HG02642 (cell line): ENCODE results near the gene MTMR2.
A peak's percentile ranks its signal among the peaks of the same experiment; 100 is the strongest.

Experiments used
- ATAC-seq: cut with Tn5 transposase; IDR thresholded peaks from one replicate; pipeline ENCODE4 v1.9.1; 2021; ENCODE audit warnings: mild to moderate bottlenecking; ENCODE audit not compliant: unreplicated experiment, poor library complexity

The MTMR2 gene

GRCh38 chr11:95923728-95924413 lies at the start of gene MTMR2:
MTMR2 (minus strand) TSS chr11:95924107; CDS start chr11:95923954, 153 bp downstream.
- peak; percentile 100 for ATAC-seq

GRCh38 chr11:95972060-95972459 lies 48.2 kb upstream of the MTMR2 start:
- no peak for ATAC-seq

GRCh38 chr11:95968585-95968984 lies 44.7 kb upstream of the MTMR2 start:
- ATAC-seq, result no peak

DNA sequence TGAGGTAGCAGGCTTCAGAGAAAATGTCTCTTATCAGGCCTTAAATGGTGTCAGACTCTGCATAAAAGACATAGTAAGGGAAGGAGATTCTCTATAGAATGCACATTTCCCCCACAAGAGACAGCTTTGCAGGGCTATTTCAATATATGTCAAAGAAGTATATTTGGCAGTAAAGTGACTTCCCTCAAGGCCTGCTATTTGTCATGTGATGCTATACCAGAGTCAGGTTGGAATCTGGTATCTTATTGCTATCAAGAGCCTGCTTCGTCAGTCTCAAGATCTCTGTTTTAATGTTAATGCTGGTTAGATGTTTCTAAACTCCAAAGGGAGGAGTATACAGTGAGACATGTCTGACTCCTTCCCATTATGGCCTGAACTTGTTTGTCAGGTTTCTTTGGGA lies 40.4 kb upstream of the MTMR2 start:
- no peak for ATAC-seq

DNA sequence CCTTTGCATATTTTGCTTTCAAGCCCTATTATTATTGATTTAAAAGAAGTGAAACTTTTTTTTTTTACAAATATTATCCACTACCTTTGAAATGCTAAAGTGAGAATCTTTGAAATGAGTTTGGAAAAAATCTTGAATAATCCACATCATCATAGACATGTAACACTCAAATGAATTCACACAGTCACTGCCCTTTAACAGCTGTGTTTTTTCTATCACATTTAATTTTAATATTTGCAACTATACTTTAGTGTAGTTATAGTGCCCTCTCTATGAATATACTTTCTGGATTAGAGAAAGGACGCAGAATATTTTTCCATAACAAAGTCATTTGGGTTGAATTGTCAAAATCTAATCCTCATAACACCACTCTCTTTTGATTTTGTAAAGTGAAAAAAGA lies 37.9 kb upstream of the MTMR2 start:
- ATAC-seq, result no peak

DNA sequence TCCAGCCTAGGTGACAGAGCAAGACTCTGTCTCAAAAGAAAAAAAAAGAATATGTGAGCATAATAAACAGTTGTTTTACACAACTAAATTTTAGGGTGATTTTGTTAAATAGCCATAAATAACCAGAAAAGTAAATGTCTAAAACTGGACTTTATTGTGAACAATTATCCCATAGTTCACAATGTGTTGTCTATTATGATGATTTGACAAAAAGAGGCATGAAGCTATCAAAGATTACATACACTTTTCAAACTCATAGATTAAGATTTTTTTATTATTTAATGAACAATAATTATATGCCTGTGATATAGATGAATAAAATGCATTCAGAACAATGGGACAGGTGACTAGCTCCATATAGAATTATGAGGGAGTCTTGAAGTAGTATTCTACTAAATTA lies 27.0 kb upstream of the MTMR2 start:
- no peak for ATAC-seq

DNA sequence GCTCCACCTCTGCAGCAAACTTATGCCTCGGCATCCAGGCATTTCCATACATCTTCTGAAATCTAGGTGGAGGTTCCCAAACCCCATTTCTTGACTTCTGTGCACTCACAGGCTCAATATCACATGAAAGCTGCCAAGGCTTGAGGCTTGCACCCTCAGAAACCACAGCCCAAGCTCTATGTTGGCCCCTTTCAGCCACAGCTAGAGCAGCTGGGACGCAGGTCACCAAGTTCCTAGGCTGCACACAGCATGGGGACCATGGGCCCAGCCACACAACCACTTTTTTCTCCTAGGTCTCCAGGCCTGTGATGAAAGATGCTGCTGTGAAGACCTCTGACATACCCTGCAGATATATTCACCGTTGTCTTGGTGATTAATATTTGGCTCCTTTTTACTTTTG lies 24.7 kb upstream of the MTMR2 start:
- no peak for ATAC-seq

- no peak for ATAC-seq
Observed at GRCh38 chr11:95944623-95945022, 20.7 kb upstream of the MTMR2 start.

GRCh38 chr11:95943546-95943945 lies 19.6 kb upstream of the MTMR2 start:
- ATAC-seq, result no peak

DNA sequence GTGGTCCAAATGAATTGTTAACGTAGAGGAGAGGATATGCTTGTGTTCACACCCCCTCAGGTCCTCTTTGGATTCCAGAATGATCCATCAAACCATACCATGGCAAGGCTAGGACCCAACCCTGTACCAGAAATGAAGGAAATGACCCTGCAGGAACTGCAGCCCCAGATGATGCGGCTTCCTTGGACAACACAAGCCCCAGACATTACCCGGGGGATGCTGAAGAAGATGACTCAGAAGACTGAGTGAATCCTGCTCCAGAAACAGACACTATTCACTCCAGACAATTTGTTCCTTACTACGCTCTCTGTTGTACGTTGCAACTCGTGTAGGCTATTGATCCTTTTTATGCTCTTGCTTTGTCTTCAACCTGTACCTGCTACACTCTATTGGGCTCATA lies 15.2 kb upstream of the MTMR2 start:
- ATAC-seq, result no peak

GRCh38 chr11:95937358-95937757 lies 13.5 kb upstream of the MTMR2 start:
- ATAC-seq, result no peak

GRCh38 chr11:95933594-95933993 lies 9.7 kb upstream of the MTMR2 start:
- ATAC-seq, result no peak

DNA sequence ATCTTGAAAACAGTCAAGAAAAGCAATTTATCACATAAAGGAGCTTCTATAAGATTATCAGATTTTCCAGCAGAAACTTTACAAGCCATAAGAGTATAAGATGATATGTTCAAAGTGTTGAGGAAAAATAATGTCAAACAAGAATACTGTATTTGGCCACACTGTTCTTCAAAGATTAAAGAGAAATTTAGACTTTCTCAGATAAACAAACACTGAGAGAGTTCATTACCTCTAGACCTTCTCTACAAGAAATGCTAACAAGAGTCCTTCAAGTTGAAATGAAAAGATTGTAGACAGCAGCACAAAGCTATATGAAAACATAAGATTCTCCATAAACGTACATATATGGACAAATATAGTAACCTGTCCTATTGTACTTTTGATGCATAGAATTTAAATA lies 8.0 kb upstream of the MTMR2 start:
- no peak for ATAC-seq

- ATAC-seq, result no peak
Observed at GRCh38 chr11:95930948-95931347, 7.0 kb upstream of the MTMR2 start.

DNA sequence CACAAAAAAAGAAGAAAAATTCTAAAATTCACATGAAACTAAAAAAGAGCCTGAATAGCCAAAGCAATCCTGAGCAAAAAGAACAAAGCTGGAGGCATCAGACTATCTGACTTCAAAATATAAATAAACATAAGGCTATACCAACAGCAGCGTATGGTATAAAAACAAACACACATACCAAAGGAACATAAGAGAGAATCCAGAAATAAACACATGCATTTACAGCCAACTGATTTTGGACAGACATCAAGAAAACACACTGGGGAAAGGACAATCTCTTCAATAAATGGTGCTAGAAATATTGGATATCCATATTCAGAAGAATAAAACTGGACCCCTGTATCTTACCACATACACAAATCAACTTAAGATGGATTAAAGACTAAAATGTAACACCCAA lies 2.8 kb upstream of the MTMR2 start:
- ATAC-seq, result no peak

GRCh38 chr11:95925011-95925410 lies 1.1 kb upstream of the MTMR2 start:
- ATAC-seq, result no peak

DNA sequence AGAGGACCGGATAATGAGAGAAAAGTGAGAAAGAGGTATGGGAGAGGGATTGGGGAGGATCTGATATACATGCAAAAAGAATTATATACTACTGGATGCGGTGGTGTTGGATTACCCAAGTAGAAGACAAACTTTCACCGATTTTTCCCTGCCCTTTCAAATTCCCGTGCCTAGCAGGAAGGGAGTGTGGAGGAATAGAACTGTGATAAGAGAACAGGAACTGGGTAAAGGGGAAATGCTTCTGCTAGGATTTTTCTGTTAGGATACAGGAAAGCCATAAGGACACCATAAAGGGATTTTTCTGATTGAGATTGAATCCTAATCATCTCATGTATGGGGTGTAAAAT lies 480 bp upstream of the MTMR2 start:
- ATAC-seq, result peak; percentile 2

DNA sequence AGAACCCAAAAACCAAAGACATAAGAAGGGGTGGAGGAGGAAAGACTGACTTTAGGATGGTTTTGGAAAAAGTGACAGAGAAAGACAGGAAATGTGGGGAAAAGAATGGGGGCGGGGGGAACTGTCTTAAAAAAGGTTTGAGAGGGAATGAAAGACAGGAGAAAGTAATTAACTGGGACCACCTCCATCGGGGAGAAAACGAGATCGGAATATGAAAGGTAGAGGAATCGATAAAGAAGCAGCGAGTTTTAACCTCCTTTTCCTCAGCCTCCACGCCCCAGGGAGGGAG lies 524 bp downstream of the MTMR2 start:
- no peak for ATAC-seq

DNA sequence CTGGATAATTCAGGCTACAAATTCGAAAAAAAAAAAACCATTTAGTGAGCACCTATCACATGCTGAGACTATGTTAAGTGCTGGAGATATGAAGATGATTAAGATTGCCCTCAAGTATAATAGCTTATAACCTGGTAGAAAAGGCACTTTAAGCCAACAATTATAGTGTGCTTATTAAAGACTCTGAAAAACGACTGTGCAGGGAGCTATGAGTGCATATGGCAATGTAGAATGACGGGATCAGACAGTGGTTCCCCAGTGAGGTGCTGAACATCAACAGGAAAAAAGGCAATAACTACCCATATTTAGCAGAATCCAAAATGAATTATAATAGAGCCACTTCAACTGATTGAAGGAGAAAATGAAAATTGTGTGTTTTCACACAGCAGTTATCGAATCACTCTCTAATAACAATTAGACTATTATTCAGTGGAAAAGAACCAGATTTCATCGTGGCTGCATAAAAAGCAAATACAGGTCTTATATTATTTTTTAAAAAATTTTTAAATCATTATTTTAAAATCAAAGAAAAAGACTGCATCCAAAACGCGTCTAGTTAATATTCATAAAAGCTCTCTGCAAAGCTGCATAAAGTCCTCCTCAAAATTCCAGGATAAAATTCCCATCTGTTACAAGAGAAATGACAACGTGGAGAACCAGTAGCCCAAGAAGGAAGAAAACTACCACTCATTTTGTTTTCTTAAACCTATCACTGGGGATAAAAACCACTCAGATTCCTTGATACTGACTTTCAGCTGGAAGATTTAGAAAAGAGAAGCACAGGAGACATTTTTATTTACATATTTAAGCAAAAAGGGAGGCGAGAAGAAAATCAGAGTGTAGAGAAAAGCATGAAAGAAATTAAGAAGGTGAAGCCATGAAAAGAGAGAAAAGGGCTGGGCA lies 1.1 kb downstream of the MTMR2 start:
- no peak for ATAC-seq

DNA sequence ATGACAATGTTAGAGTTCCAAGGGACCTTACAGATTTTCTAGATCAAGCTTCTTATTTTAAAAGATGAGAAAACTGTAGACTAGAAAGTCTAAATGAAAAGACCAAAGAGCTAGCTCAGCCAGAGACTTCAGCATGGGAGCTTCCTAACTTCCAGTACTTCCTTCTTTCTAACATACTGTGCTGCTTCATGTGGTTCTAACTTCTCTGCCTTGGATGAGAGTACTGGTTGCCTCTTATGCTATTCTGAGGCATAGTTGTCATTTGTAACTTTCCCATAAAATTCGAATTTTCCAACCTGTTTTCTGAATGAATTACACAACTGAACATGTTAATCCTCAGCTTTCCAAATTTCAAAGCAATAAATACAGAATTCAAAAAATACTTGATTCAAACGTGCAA lies 1.8 kb downstream of the MTMR2 start:
- no peak for ATAC-seq

GRCh38 chr11:95920460-95921105 lies 3.3 kb downstream of the MTMR2 start:
- ATAC-seq, result no peak

DNA sequence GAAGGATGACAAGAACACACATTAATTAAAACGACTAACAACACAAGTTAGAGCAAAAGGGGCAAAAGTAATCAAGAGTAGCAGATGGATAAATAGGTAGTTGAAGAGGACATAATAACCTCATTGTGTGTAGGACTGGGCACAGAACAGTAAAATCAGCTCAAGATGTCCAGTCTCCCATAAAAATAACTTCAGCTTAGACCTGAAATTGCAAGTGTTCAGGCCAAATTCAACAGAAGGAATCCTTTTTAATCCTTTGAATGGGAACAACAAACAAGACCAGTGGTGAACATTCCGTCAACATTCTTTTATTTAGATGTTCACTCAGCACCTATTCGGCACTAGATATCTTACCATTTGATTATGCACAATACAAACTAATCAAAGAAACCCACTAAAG lies 4.4 kb downstream of the MTMR2 start:
- no peak for ATAC-seq
